Cortex of kidney (tissue), 1 donor: ENCODE results near the gene AOPEP.

Source experiments
- DNase-seq: peaks from one replicate; lab custom pipeline; 2025; lab: John Stamatoyannopoulos, UW

The AOPEP gene

GRCh38 chr9:94896512-94896911 lies 170.0 kb downstream of the AOPEP start:
- DNase-seq: no peak

- no peak for DNase-seq
Measured at GRCh38 chr9:94899464-94900221, 173.1 kb downstream of the AOPEP start.

- no peak for DNase-seq
Measured at GRCh38 chr9:94900222-94901018, 173.9 kb downstream of the AOPEP start.

GRCh38 chr9:94901019-94901363 lies 174.5 kb downstream of the AOPEP start:
- DNase-seq: no peak

GRCh38 chr9:94903961-94904421 lies 177.5 kb downstream of the AOPEP start:
- no peak for DNase-seq

- no peak for DNase-seq
Measured at GRCh38 chr9:94904806-94905205, 178.3 kb downstream of the AOPEP start.

- DNase-seq: no peak
Measured at GRCh38 chr9:94905606-94906005, 179.1 kb downstream of the AOPEP start.

- no peak for DNase-seq
Measured at GRCh38 chr9:94906181-94906580, 179.7 kb downstream of the AOPEP start.

GRCh38 chr9:94906713-94907112 lies 180.2 kb downstream of the AOPEP start:
- no peak for DNase-seq

GRCh38 chr9:94907264-94907936 lies 180.9 kb downstream of the AOPEP start:
- no peak for DNase-seq

- DNase-seq: no peak
Measured at GRCh38 chr9:94908011-94908563, 181.6 kb downstream of the AOPEP start.

- DNase-seq: no peak
Measured at GRCh38 chr9:94908583-94909249, 182.2 kb downstream of the AOPEP start.

- no peak for DNase-seq
Measured at GRCh38 chr9:94909250-94909894, 182.9 kb downstream of the AOPEP start.

GRCh38 chr9:94909965-94910730 lies 183.6 kb downstream of the AOPEP start:
- no peak for DNase-seq

GRCh38 chr9:94911211-94911610 lies 184.7 kb downstream of the AOPEP start:
- DNase-seq: no peak

GRCh38 chr9:94911986-94912635 lies 185.6 kb downstream of the AOPEP start:
- no peak for DNase-seq

GRCh38 chr9:94912700-94913249 lies 186.3 kb downstream of the AOPEP start:
- DNase-seq: no peak

- no peak for DNase-seq
Measured at GRCh38 chr9:94913550-94913949, 187.1 kb downstream of the AOPEP start.
